IMR-90 (cell line): ENCODE measurements around the gene EPB41L3. TPM values are rescaled to one million over a fixed set of nuclear protein-coding genes. Genes with fewer than 3 reads are reported as not detected.

Experiments used
- ATAC-seq: fragments of 200-7000 bp; cut with Tn5 transposase; 2 replicates; pipeline ENCODE4 v1.9.1; 2020; ENCODE audit warnings: low read depth, mild to moderate bottlenecking, moderate library complexity
- BruUV-seq: library from RNA; stranded (reverse); fragments of 400-500 nt; replicated peaks from 2 replicates; lab custom pipeline; 2021; lab: Mats Ljungman, UMichigan
- CTCF ChIA-PET: fragments of 300-600 bp; formaldehyde crosslinking; extraction: SDS; loops from one replicate; lab custom pipeline; 2021; ENCODE audit warnings: antibody characterized with exemption; lab: Yijun Ruan, JAX
- POLR2A ChIA-PET: fragments of 300-600 bp; sonication (Branson Sonifier 250); formaldehyde crosslinking; loops from one replicate; lab custom pipeline; 2022; ENCODE audit warnings: antibody characterized with exemption; ENCODE audit not compliant: unreplicated experiment; lab: Charles Lee
- DNase-seq: peaks from one replicate; pipeline ENCODE4 v3.0.0; 2013
- H2AFZ ChIP-seq: replicated peaks from 2 replicates; pipeline ENCODE3; 2013; ENCODE audit warnings: low read length, mild to moderate bottlenecking; ENCODE audit not compliant: poor library complexity
- H2AK5ac ChIP-seq: 2 replicates; pipeline ENCODE4 v1.6.1; 2013; ENCODE audit warnings: low read depth, low read length, inconsistent platforms
- H2AK9ac ChIP-seq: replicated peaks from 2 replicates; pipeline ENCODE3; 2013; ENCODE audit warnings: mild to moderate bottlenecking, low read depth, low read length, moderate library complexity; ENCODE audit not compliant: poor library complexity
- H2BK120ac ChIP-seq: 2 replicates; pipeline ENCODE4 v1.6.1; 2013; ENCODE audit warnings: low read depth, low read length, inconsistent platforms
- H2BK15ac ChIP-seq: 3 replicates; pipeline ENCODE4 v1.6.1; 2013; ENCODE audit warnings: low read depth, low read length, inconsistent platforms
- H2BK20ac ChIP-seq: 2 replicates; pipeline ENCODE4 v1.6.1; 2013; ENCODE audit warnings: low read depth, mild to moderate bottlenecking, inconsistent platforms, low read length, moderate library complexity
- H2BK5ac ChIP-seq: 2 replicates; pipeline ENCODE4 v1.6.1; 2013; ENCODE audit warnings: mild to moderate bottlenecking, low read depth, low read length, inconsistent platforms; ENCODE audit not compliant: poor library complexity, severe bottlenecking
- H3K14ac ChIP-seq: replicated peaks from 2 replicates; pipeline ENCODE4 v1.6.1; 2013; ENCODE audit warnings: low read depth, low read length, inconsistent platforms
- H3K18ac ChIP-seq: 2 replicates; pipeline ENCODE4 v1.6.1; 2013; ENCODE audit warnings: low read depth, low read length, control low read depth
- H3K23ac ChIP-seq: 2 replicates; pipeline ENCODE4 v1.6.1; 2013; ENCODE audit warnings: low read depth, low read length, inconsistent platforms
- H3K27ac ChIP-seq: 2 replicates; pipeline ENCODE4 v1.5.1; 2013; ENCODE audit warnings: mild to moderate bottlenecking, control low read depth, low read length; ENCODE audit not compliant: insufficient read depth
- H3K27me3 ChIP-seq: 2 replicates; pipeline ENCODE4 v1.6.1; 2013; ENCODE audit warnings: low read length; ENCODE audit not compliant: control insufficient read depth, insufficient read depth
- H3K36me3 ChIP-seq: 2 replicates; pipeline ENCODE4 v1.6.1; 2013; ENCODE audit warnings: low read length, mixed read lengths; ENCODE audit not compliant: control insufficient read depth, insufficient read depth
- H3K4ac ChIP-seq: 2 replicates; pipeline ENCODE4 v1.6.1; 2013; ENCODE audit warnings: low read depth, low read length, inconsistent platforms
- H3K4me1 ChIP-seq: 2 replicates; pipeline ENCODE4 v1.6.1; 2013; ENCODE audit warnings: low read length, mixed read lengths; ENCODE audit not compliant: control insufficient read depth, insufficient read depth
- H3K4me2 ChIP-seq: 2 replicates; pipeline ENCODE4 v1.6.1; 2013; ENCODE audit warnings: low read depth, mild to moderate bottlenecking, control low read depth, low read length, moderate library complexity
- H3K4me3 ChIP-seq: 2 replicates; pipeline ENCODE4 v1.5.1; 2013; ENCODE audit warnings: low read depth, mild to moderate bottlenecking, control low read depth, low read length, moderate library complexity; ENCODE audit not compliant: insufficient read depth
- H3K56ac ChIP-seq: 2 replicates; pipeline ENCODE4 v1.6.1; 2013; ENCODE audit warnings: low read length, inconsistent platforms; ENCODE audit not compliant: insufficient read depth; ENCODE audit errors: extremely low read depth
- H3K79me1 ChIP-seq, 2 experiments: 2 replicates each; pipeline ENCODE4 v1.6.1; 2013; ENCODE audit warnings: low read length in 2 of 2, inconsistent platforms in 1 of 2, low read depth in 1 of 2
- H3K9ac ChIP-seq: 2 replicates; pipeline ENCODE4 v1.6.1; 2013; ENCODE audit warnings: low read depth, low read length, control low read depth
- H3K9me1 ChIP-seq: 2 replicates; pipeline ENCODE4 v1.6.1; 2013; ENCODE audit warnings: low read length, inconsistent platforms; ENCODE audit not compliant: insufficient read depth
- H3K9me3 ChIP-seq: 2 replicates; pipeline ENCODE4 v1.6.1; 2013; ENCODE audit warnings: low read length; ENCODE audit not compliant: control insufficient read depth, insufficient read depth
- H4K20me1 ChIP-seq: 2 replicates; pipeline ENCODE4 v1.6.1; 2013; ENCODE audit warnings: low read length, inconsistent platforms; ENCODE audit not compliant: insufficient read depth
- H4K5ac ChIP-seq: 2 replicates; pipeline ENCODE4 v1.6.1; 2013; ENCODE audit warnings: mild to moderate bottlenecking, low read depth, low read length, control low read depth
- H4K8ac ChIP-seq, 2 experiments: 2 replicates each; pipeline ENCODE4 v1.6.1; 2013; ENCODE audit warnings: low read depth in 2 of 2, low read length in 2 of 2, control low read depth in 1 of 2, inconsistent platforms in 1 of 2
- H4K91ac ChIP-seq: 2 replicates; pipeline ENCODE4 v1.6.1; 2013; ENCODE audit warnings: low read depth, low read length, inconsistent platforms; ENCODE audit not compliant: insufficient read depth
- CEBPB ChIP-seq: IDR thresholded peaks from 2 replicates; pipeline ENCODE4 v1.6.1; 2012; ENCODE audit warnings: low read depth, low read length, improper control_type of control experiment
- SMC3 ChIP-seq: fragments of 150-350 bp; IDR thresholded peaks from 2 replicates; pipeline ENCODE4 v1.6.1; 2016; ENCODE audit warnings: low read depth, mild to moderate bottlenecking, antibody characterized with exemption, low read length, moderate library complexity
- WGBS, 2 experiments: methylation state at CpG; one replicate each; pipeline versions ENCODE4 v1.1.5 to v1.1.7; 2013; ENCODE audit warnings: missing lambda C conversion rate in 2 of 2; ENCODE audit not compliant: insufficient read length in 1 of 2; ENCODE audit errors: extremely low coverage in 2 of 2; 5-methylcytosine and 5-hydroxymethylcytosine counted together
- dilution Hi-C: fragments of 300-500 bp; cut with HindIII; formaldehyde crosslinking; loops from one replicate; pipeline ENCODE4 v1.14.3; 2018; ENCODE audit warnings: low sequenced_read_pairs; ENCODE audit not compliant: unreplicated experiment
- in situ Hi-C: fragments of 300-500 bp; cut with MboI; formaldehyde crosslinking; loops from 3 replicates; pipeline ENCODE4 v1.14.3; 2019; ENCODE audit warnings: low sequenced_read_pairs, inconsistent platforms, mixed read lengths
- intact Hi-C: fragments of 100-400 bp; cut with micrococcal nuclease; formaldehyde crosslinking; loops from 2 replicates; pipeline ENCODE4 v1.10.0; 2022
- polyA plus RNA-seq, 3 experiments: library from polyadenylated mRNA; depleted of rRNA; stranded (reverse); fragments of >200 nt; gene quantifications; 2 replicates each; pipeline ENCODE4 v1.2.3, GENCODE V29; 2012; ENCODE audit warnings: low replicate concordance in 1 of 3
- total RNA-seq: library from RNA; depleted of rRNA; stranded (reverse); fragments of >200 nt; gene quantifications from 2 replicates; pipeline ENCODE4 v1.2.3, GENCODE V29; 2012
- TF ChIP-seq, protein P1 (sequence below): conservative IDR thresholded peaks from 2 replicates; pipeline ENCODE4 v1.5.1; 2012; ENCODE audit warnings: mild to moderate bottlenecking, low read depth, low read length, improper control_type of control experiment

The EPB41L3 gene
- total and polyA plus RNA-seq, 2 of the 4 experiments (the other 2 are of a cell fraction), result 36.6 to 70.3 TPM

DNA sequence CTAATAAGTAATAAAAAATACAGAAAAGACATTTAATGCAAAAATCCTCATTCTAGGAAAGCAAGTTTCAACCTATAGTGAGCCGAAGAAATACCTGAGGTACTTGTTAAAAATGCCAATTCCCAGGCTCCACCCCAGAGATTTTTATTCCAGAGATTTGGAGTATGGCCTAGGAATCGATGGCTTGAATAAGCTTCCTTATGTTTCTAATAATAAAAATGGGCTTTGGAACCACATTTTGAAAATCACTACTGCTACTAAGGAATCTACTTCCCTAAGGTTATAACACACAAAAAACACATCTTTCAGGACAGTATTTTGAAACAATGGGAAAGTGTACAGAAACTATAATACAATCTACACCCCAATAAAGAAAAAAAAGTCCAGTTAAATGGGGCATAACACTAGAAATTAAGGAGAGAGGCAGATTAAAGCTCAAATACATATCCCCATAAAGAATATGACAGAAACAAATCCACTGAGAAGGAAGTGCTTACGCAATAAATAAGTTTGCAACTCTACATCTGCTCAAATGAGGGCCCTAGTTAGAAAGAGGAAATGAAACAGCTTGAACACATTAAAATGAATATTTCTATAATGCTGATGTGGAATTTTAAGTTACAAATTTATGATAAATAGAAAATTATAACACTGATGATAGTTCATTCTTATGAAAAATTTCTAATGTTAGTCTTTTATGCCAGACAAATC lies 103.7 kb downstream of the EPB41L3 start:
- Histone ChIP-seq H4K5ac (no peak overlapping the region), H3K4me3 (no peak overlapping the region), H2AK9ac (no peak overlapping the region), H3K23ac (no peak overlapping the region), H2BK5ac (no peak overlapping the region), H4K8ac (no peak overlapping the region), H4K20me1 (no peaks in the 10 kb centered on the region), H4K91ac (no peak overlapping the region), H3K4me1 (no peaks in the 10 kb centered on the region), H3K79me1 (no peaks in the 10 kb centered on the region; a peak in 1 of 4 replicates), H2BK20ac (no peak overlapping the region), H2AFZ (no peak overlapping the region), H2BK15ac (no peak overlapping the region), H3K4me2 (no peak overlapping the region), H3K36me3 (no peaks in the 10 kb centered on the region), H2BK120ac (no peak overlapping the region), H3K18ac (no peak overlapping the region), H3K4ac (no peak overlapping the region), H3K9me3 (no peaks in the 10 kb centered on the region), H3K27ac (no peak overlapping the region), H3K9me1 (no peaks in the 10 kb centered on the region), H3K9ac (no peak overlapping the region), H3K56ac (no peak overlapping the region), H3K14ac (no peak overlapping the region), H3K27me3 (no peaks in the 10 kb centered on the region), H2AK5ac (no peak overlapping the region)
- POLR2A ChIA-PET, result no interaction called here
- DNase-seq (peak; percentile 16), ATAC-seq (no peak)
- intact Hi-C loops, result no loop called here
- in situ Hi-C loops, result no loop called here
- WGBS, 2 experiments, result no CpG with 5 or more reads among the region's 3 CpGs
- CTCF ChIA-PET, result no interaction called here
- TF ChIP-seq, protein P1, sequence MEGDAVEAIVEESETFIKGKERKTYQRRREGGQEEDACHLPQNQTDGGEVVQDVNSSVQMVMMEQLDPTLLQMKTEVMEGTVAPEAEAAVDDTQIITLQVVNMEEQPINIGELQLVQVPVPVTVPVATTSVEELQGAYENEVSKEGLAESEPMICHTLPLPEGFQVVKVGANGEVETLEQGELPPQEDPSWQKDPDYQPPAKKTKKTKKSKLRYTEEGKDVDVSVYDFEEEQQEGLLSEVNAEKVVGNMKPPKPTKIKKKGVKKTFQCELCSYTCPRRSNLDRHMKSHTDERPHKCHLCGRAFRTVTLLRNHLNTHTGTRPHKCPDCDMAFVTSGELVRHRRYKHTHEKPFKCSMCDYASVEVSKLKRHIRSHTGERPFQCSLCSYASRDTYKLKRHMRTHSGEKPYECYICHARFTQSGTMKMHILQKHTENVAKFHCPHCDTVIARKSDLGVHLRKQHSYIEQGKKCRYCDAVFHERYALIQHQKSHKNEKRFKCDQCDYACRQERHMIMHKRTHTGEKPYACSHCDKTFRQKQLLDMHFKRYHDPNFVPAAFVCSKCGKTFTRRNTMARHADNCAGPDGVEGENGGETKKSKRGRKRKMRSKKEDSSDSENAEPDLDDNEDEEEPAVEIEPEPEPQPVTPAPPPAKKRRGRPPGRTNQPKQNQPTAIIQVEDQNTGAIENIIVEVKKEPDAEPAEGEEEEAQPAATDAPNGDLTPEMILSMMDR, result no peak
- peak; percentile 79 for TF ChIP-seq CEBPB
- no peak for TF ChIP-seq SMC3
- dilution Hi-C loops, result no loop called here
- no TSS peak for BruUV-seq
